ENCODE results near the gene SP140L. TPM values are rescaled to one million over a fixed set of nuclear protein-coding genes. Genes with fewer than 3 reads are reported as not detected.

Gene SP140L
- total and polyA plus RNA-seq, 2 of the 8 experiments (the other 6 are each of a cell fraction or from before 2014, with no cell fraction given), result 0.36 to 1.5 TPM

GRCh38 chr2:230400454-230400853, 73.5 kb downstream of the SP140L start:
- no peak overlapping the region for H2AFZ ChIP-seq (ENCODE audit: low read length)
- no peak overlapping the region for H2BK20ac ChIP-seq (ENCODE audit: low read length)
- no peak overlapping the region for H3K14ac ChIP-seq (ENCODE audit: insufficient read length)
- no peaks in the 10 kb centered on the region for H3K79me2 ChIP-seq (ENCODE audit: control insufficient read depth in 1 of 2, insufficient read depth in 2 of 2, low read length in 2 of 2)
- no peaks in the 10 kb centered on the region for H3K27me3 ChIP-seq (replicated peaks in 1 of 4; ENCODE audit: control insufficient read depth in 3 of 4, extremely low read depth in 1 of 4, insufficient read depth in 3 of 4, low read length in 3 of 4)
- H3K23ac ChIP-seq (ENCODE audit: insufficient read length), result no peak overlapping the region
- no peaks in the 10 kb centered on the region for H3K79me1 ChIP-seq (ENCODE audit: low read depth, low read length)
- ChIA-PET CTCF (ENCODE audit: partially characterized antibody) (no interaction called here), POLR2A (ENCODE audit: partially characterized antibody) (no interaction called here)
- H4K20me1 ChIP-seq (replicated peaks in 1 of 2; ENCODE audit: control insufficient read depth in 1 of 2, insufficient read depth in 2 of 2, low read length in 2 of 2), result no peaks in the 10 kb centered on the region
- no peak overlapping the region for H3K4me2 ChIP-seq (ENCODE audit: insufficient read depth in 1 of 2, low read depth in 2 of 2, low read length in 2 of 2)
- H4K8ac ChIP-seq (ENCODE audit: extremely low read depth, insufficient read depth, low read length), result no peak overlapping the region
- H2BK120ac ChIP-seq (replicated peaks; ENCODE audit: low read depth, low read length), result no peak overlapping the region
- H3K4me1 ChIP-seq (replicated peaks in 1 of 4; ENCODE audit: control insufficient read depth in 3 of 4, insufficient read depth in 4 of 4, low read length in 3 of 4), result no peaks in the 10 kb centered on the region
- no peak overlapping the region for H3K4me3 ChIP-seq (ENCODE audit: extremely low read depth in 1 of 4, insufficient read depth in 2 of 4, low read depth in 3 of 4, low read length in 4 of 4)
- no peak overlapping the region for H3K27ac ChIP-seq (ENCODE audit: low read depth, low read length)
- H3K23me2 ChIP-seq (ENCODE audit: low read depth, low read length), result no peaks in the 10 kb centered on the region
- H2BK15ac ChIP-seq (ENCODE audit: low read length), result no peak overlapping the region
- H3K56ac ChIP-seq (replicated peaks; ENCODE audit: insufficient read length, low read depth, low read length), result no peak overlapping the region
- H3K36me3 ChIP-seq (ENCODE audit: control insufficient read depth in 2 of 4, insufficient read depth in 4 of 4, low read length in 3 of 4), result no peaks in the 10 kb centered on the region
- FAIRE-seq (no peak), DNase-seq (ENCODE audit: low read depth in 1 of 2, low spot score in 2 of 2) (no peak)
- 81% methylated on average over 5 of the region's 5 CpGs; no CpG with 5 or more reads in 1 of the 2 experiments for WGBS, 2 experiments (ENCODE audit: extremely low coverage in 1 of 2, insufficient coverage in 1 of 2, insufficient read length in 1 of 2, insufficient replicate concordance in 2 of 2, low coverage in 1 of 2, low lambda C conversion rate in 2 of 2, missing lambda C conversion rate in 1 of 2)
- H3K9me3 ChIP-seq (ENCODE audit: insufficient read depth in 2 of 2, low read depth in 1 of 2, low read length in 1 of 2), result no peaks in the 10 kb centered on the region
- no peak overlapping the region for H2BK12ac ChIP-seq (ENCODE audit: low read depth, low read length)
- no peak overlapping the region for H3K9ac ChIP-seq (replicated peaks in 1 of 4; ENCODE audit: extremely low read depth in 1 of 4, low read depth in 3 of 4, low read length in 3 of 4)
- no peak overlapping the region for H4K5ac ChIP-seq (ENCODE audit: insufficient read length, low read depth, low read length)
- H4K91ac ChIP-seq (replicated peaks; ENCODE audit: insufficient read length, low read length), result no peak overlapping the region
- no peak overlapping the region for H3K18ac ChIP-seq (ENCODE audit: extremely low read depth, low read length)
- H3K4ac ChIP-seq (replicated peaks; ENCODE audit: insufficient read length, low read depth, low read length), result no peak overlapping the region
- H2AK5ac ChIP-seq (ENCODE audit: low read depth, low read length), result no peak overlapping the region
- no peak overlapping the region for H2BK5ac ChIP-seq (ENCODE audit: low read depth, low read length)
- TF ChIP-seq SUZ12 (IDR thresholded peaks at IDR 0.05; ENCODE audit: low read length) (no peak), TEAD4 (IDR thresholded peaks at IDR 0.05; ENCODE audit: low read depth, low read length) (no peak), CBX8 (IDR thresholded peaks at IDR 0.05; ENCODE audit: borderline replicate concordance, low read depth, low read length) (no peak), RXRA (IDR thresholded peaks at IDR 0.05; ENCODE audit: insufficient read depth, low read depth, low read length) (no peak), TAF1 (IDR thresholded peaks at IDR 0.05; ENCODE audit: low read depth, low read length) (no peak), BCL11A (IDR thresholded peaks at IDR 0.05; ENCODE audit: low read depth in 2 of 2, low read length in 2 of 2) (no peak), SRF (IDR thresholded peaks at IDR 0.05; ENCODE audit: low read depth, low read length) (no peak), SIRT6 (IDR thresholded peaks at IDR 0.05; ENCODE audit: low read length) (no peak), NANOG (IDR thresholded peaks at IDR 0.05; ENCODE audit: insufficient read depth, low read depth, low read length, poor library complexity, severe bottlenecking) (no peak), PHF8 (conservative IDR thresholded peaks at IDR 0.05; ENCODE audit: low read depth, low read length) (no peak), SP2 (IDR thresholded peaks at IDR 0.05; ENCODE audit: low read length) (no peak), POLR2AphosphoS5 (IDR thresholded peaks at IDR 0.05; ENCODE audit: low read depth, low read length) (no peak), CREB1 (IDR thresholded peaks at IDR 0.05) (no peak), RAD21 (IDR thresholded peaks at IDR 0.05 in 1 of 2, conservative IDR thresholded peaks at IDR 0.05 in 1 of 2; ENCODE audit: low read depth in 2 of 2, low read length in 2 of 2) (no peak), HDAC2 (IDR thresholded peaks at IDR 0.05; ENCODE audit: borderline replicate concordance in 1 of 2, low read depth in 2 of 2, low read length in 2 of 2) (no peak), CEBPB (IDR thresholded peaks at IDR 0.05; ENCODE audit: low read depth, low read length) (no peak)

Measured in H1 (cell line).